Measurements from ENCODE around the gene MAFG. TPM values are rescaled to one million over a fixed set of nuclear protein-coding genes. Genes with fewer than 3 reads are reported as not detected.
A peak's percentile ranks its signal among the peaks of the same experiment; 100 is the strongest.

MAFG gene
- total RNA-seq, 5 donors from 2014 or later (not counting 1 experiment from before 2014, with no cell fraction given), result 10.6 to 24.8 (median 18.8) TPM

GRCh38 chr17:81912441-81913309 lies 14.9 kb downstream of the MAFG start:
- H3K27ac Mint-ChIP-seq, result peak overlapping the region in 1 of 2 donors; percentile 48
- Histone ChIP-seq H3K4me3 (ENCODE audit: control insufficient read depth in 1 of 2, extremely low read depth in 1 of 2, low read length in 1 of 2) (no peak overlapping the region), H3K36me3 (ENCODE audit: control insufficient read depth in 2 of 2, extremely low read depth in 1 of 2, insufficient read depth in 1 of 2, low read length in 1 of 2) (peaks cover 34 to 58% of the 10 kb centered on the region in 2 donors), H3K4me1 (ENCODE audit: control insufficient read depth in 1 of 2, extremely low read depth in 1 of 2, insufficient read depth in 2 of 2, low read length in 2 of 2) (peaks cover 13 to 50% of the 10 kb centered on the region in 2 experiments), H3K27me3 (replicated peaks in 1 of 2; ENCODE audit: control insufficient read depth in 2 of 2, extremely low read depth in 1 of 2, insufficient read depth in 2 of 2, low read length in 1 of 2) (no peaks in the 10 kb centered on the region), H3K27ac (ENCODE audit: low read length) (no peak overlapping the region), H3K9me3 (no peaks in the 10 kb centered on the region)
- H3K4me3 Mint-ChIP-seq, result peak overlapping the region; percentile 31 to 69 (median 41)
- DNase-seq, result no peak
- POLR2A ChIA-PET, result no interaction called here
- H3K9me3 Mint-ChIP-seq, result no peaks in the 10 kb centered on the region
- peaks cover 18 to 27% (median 24%) of the 10 kb centered on the region in 3 donors for H3K4me1 Mint-ChIP-seq
- no peaks in the 10 kb centered on the region for H3K27me3 Mint-ChIP-seq
- no peak for ATAC-seq (replicated peaks in 1 of 4)
- WGBS (ENCODE audit: insufficient coverage), result over 99% methylated on average over 11 of the region's 32 CpGs
- H3K36me3 Mint-ChIP-seq, result peaks cover 21% of the 10 kb centered on the region
- CTCF ChIA-PET, result no interaction called here

GRCh38 chr17:81911969-81912368 lies 15.6 kb downstream of the MAFG start:
- WGBS (ENCODE audit: insufficient coverage), result 87% methylated on average over 16 of the region's 19 CpGs
- DNase-seq, result no peak
- CTCF ChIA-PET, result no interaction called here

GRCh38 chr17:81911277-81911961 lies 16.1 kb downstream of the MAFG start, which contains the start of gene PCYT2:
Gene PCYT2 (minus strand): TSS chr17:81911399. CDS start chr17:81911355, 44 bp downstream.
- ATAC-seq (replicated peaks in 1 of 4) (peak; percentile 90 to 94 (median 92)), DNase-seq (peak; percentile 75 to 96 (median 89))
- Mint-ChIP-seq H3K4me1 (peaks cover 7 to 18% (median 14%) of the 10 kb centered on the region in 3 donors), H3K9me3 (no peaks in the 10 kb centered on the region), H3K27ac (peak within 1 kb of the TSS; percentile 52 to 69), H3K36me3 (peaks cover 21% of the 10 kb centered on the region), H3K27me3 (no peaks in the 10 kb centered on the region), H3K4me3 (peak within 1 kb of the TSS; percentile 69 to 85 (median 82))
- peaks cover 5 to 39% of the 10 kb centered on the region in 2 experiments for H3K4me1 ChIP-seq (ENCODE audit: control insufficient read depth in 1 of 2, extremely low read depth in 1 of 2, insufficient read depth in 2 of 2, low read length in 2 of 2)
- no peaks in the 10 kb centered on the region for H3K27me3 ChIP-seq (replicated peaks in 1 of 2; ENCODE audit: control insufficient read depth in 2 of 2, extremely low read depth in 1 of 2, insufficient read depth in 2 of 2, low read length in 1 of 2)
- CTCF ChIA-PET, result no interaction called here
- POLR2A ChIA-PET, result no interaction called here
- H3K4me3 ChIP-seq (ENCODE audit: control insufficient read depth in 1 of 2, extremely low read depth in 1 of 2, low read length in 1 of 2), result peak within 1 kb of the TSS; percentile 70 to 90
- 12% methylated on average over 30 of the region's 84 CpGs for WGBS (ENCODE audit: insufficient coverage)
- peak within 1 kb of the TSS; percentile 47 for H3K27ac ChIP-seq (ENCODE audit: low read length)
- H3K36me3 ChIP-seq (ENCODE audit: control insufficient read depth in 2 of 2, extremely low read depth in 1 of 2, insufficient read depth in 1 of 2, low read length in 1 of 2), result peaks cover 45 to 68% of the 10 kb centered on the region in 2 donors
- H3K9me3 ChIP-seq, result no peaks in the 10 kb centered on the region

More at GRCh38 chr17:81911969-81912368, 15.6 kb downstream of the MAFG start:
- peaks cover 13 to 22% (median 20%) of the 10 kb centered on the region in 3 donors for H3K4me1 Mint-ChIP-seq
- Histone ChIP-seq H3K27ac (ENCODE audit: low read length) (peak overlapping the region; percentile 47), H3K4me3 (ENCODE audit: control insufficient read depth in 1 of 2, extremely low read depth in 1 of 2, low read length in 1 of 2) (peak overlapping the region in 1 of 2 donors; percentile 32), H3K9me3 (no peaks in the 10 kb centered on the region), H3K27me3 (replicated peaks in 1 of 2; ENCODE audit: control insufficient read depth in 2 of 2, extremely low read depth in 1 of 2, insufficient read depth in 2 of 2, low read length in 1 of 2) (no peaks in the 10 kb centered on the region), H3K36me3 (ENCODE audit: control insufficient read depth in 2 of 2, extremely low read depth in 1 of 2, insufficient read depth in 1 of 2, low read length in 1 of 2) (peaks cover 40 to 62% of the 10 kb centered on the region in 2 donors), H3K4me1 (ENCODE audit: control insufficient read depth in 1 of 2, extremely low read depth in 1 of 2, insufficient read depth in 2 of 2, low read length in 2 of 2) (peaks cover 9 to 45% of the 10 kb centered on the region in 2 experiments)
- peaks cover 21% of the 10 kb centered on the region for H3K36me3 Mint-ChIP-seq
- H3K4me3 Mint-ChIP-seq, result peak overlapping the region; percentile 41 to 69 (median 52)
- peak overlapping the region in 1 of 2 donors; percentile 69 for H3K27ac Mint-ChIP-seq
- no peak for ATAC-seq (replicated peaks in 1 of 4)
- no peaks in the 10 kb centered on the region for H3K27me3 Mint-ChIP-seq
- POLR2A ChIA-PET, result no interaction called here
- no peaks in the 10 kb centered on the region for H3K9me3 Mint-ChIP-seq

GRCh38 chr17:81910840-81911276 lies 16.7 kb downstream of the MAFG start:
- Mint-ChIP-seq H3K4me1 (peaks cover 7 to 14% (median 10%) of the 10 kb centered on the region in 3 donors), H3K27me3 (no peaks in the 10 kb centered on the region), H3K4me3 (peak overlapping the region; percentile 69 to 85 (median 82)), H3K9me3 (no peaks in the 10 kb centered on the region), H3K27ac (no peak overlapping the region), H3K36me3 (peaks cover 17% of the 10 kb centered on the region)
- H3K27ac ChIP-seq (ENCODE audit: low read length), result no peak overlapping the region
- peak overlapping the region; percentile 70 to 90 for H3K4me3 ChIP-seq (ENCODE audit: control insufficient read depth in 1 of 2, extremely low read depth in 1 of 2, low read length in 1 of 2)
- peak in 1 of 35 experiments; percentile 7 for DNase-seq
- no peaks in the 10 kb centered on the region for H3K27me3 ChIP-seq (replicated peaks in 1 of 2; ENCODE audit: control insufficient read depth in 2 of 2, extremely low read depth in 1 of 2, insufficient read depth in 2 of 2, low read length in 1 of 2)
- H3K9me3 ChIP-seq, result no peaks in the 10 kb centered on the region
- CTCF ChIA-PET, result no interaction called here
- POLR2A ChIA-PET, result no interaction called here
- peak in 3 of 4 experiments; percentile 59 to 67 (median 60) for ATAC-seq (replicated peaks in 1 of 4)
- under 1% methylated on average over 53 of the region's 55 CpGs for WGBS (ENCODE audit: insufficient coverage)
- H3K36me3 ChIP-seq (ENCODE audit: control insufficient read depth in 2 of 2, extremely low read depth in 1 of 2, insufficient read depth in 1 of 2, low read length in 1 of 2), result peaks cover 46 to 73% of the 10 kb centered on the region in 2 donors
- peaks cover 5 to 33% of the 10 kb centered on the region in 2 experiments for H3K4me1 ChIP-seq (ENCODE audit: control insufficient read depth in 1 of 2, extremely low read depth in 1 of 2, insufficient read depth in 2 of 2, low read length in 2 of 2)

GRCh38 chr17:81909966-81910839 lies 17.3 kb downstream of the MAFG start:
- Histone ChIP-seq H3K4me3 (ENCODE audit: control insufficient read depth in 1 of 2, extremely low read depth in 1 of 2, low read length in 1 of 2) (peak overlapping the region; percentile 70 to 90), H3K36me3 (ENCODE audit: control insufficient read depth in 2 of 2, extremely low read depth in 1 of 2, insufficient read depth in 1 of 2, low read length in 1 of 2) (peaks cover 53 to 67% of the 10 kb centered on the region in 2 donors), H3K27me3 (replicated peaks in 1 of 2; ENCODE audit: control insufficient read depth in 2 of 2, extremely low read depth in 1 of 2, insufficient read depth in 2 of 2, low read length in 1 of 2) (no peaks in the 10 kb centered on the region), H3K27ac (ENCODE audit: low read length) (no peak overlapping the region), H3K4me1 (ENCODE audit: control insufficient read depth in 1 of 2, extremely low read depth in 1 of 2, insufficient read depth in 2 of 2, low read length in 2 of 2) (peaks cover 5 to 27% of the 10 kb centered on the region in 2 experiments), H3K9me3 (no peaks in the 10 kb centered on the region)
- no peaks in the 10 kb centered on the region for H3K9me3 Mint-ChIP-seq
- DNase-seq, result no peak
- 60% methylated on average over 12 of the region's 23 CpGs for WGBS (ENCODE audit: insufficient coverage)
- peaks cover 7 to 11% (median 8%) of the 10 kb centered on the region in 3 donors for H3K4me1 Mint-ChIP-seq
- peak overlapping the region; percentile 69 to 85 (median 82) for H3K4me3 Mint-ChIP-seq
- H3K36me3 Mint-ChIP-seq, result peaks cover 13% of the 10 kb centered on the region
- CTCF ChIA-PET, result no interaction called here
- H3K27me3 Mint-ChIP-seq, result no peaks in the 10 kb centered on the region
- peak overlapping the region; percentile 44 to 52 for H3K27ac Mint-ChIP-seq
- POLR2A ChIA-PET, result no interaction called here
- ATAC-seq (replicated peaks in 1 of 4), result no peak

Data from T-cell (primary cell).